ENCODE data around the gene SRL.
A peak's percentile ranks its signal among the peaks of the same experiment; 100 is the strongest.

The SRL gene

GRCh38 chr16:4241928-4242283, at the start of gene SRL:
Gene SRL, minus strand, starts transcription at chr16:4242080. Its CDS starts 13 bp downstream, at chr16:4242067.
- no peak for DNase-seq

GRCh38 chr16:4290236-4290830, 48.5 kb upstream of the SRL start:
- DNase-seq = no peak

- DNase-seq = no peak
Observed at GRCh38 chr16:4288148-4288921, 46.5 kb upstream of the SRL start.

GRCh38 chr16:4285167-4285566, 43.3 kb upstream of the SRL start:
- DNase-seq = no peak

GRCh38 chr16:4283939-4284338, 42.1 kb upstream of the SRL start:
- no peak for DNase-seq

- no peak for DNase-seq
Observed at GRCh38 chr16:4283441-4283840, 41.6 kb upstream of the SRL start.

- no peak for DNase-seq
Observed at GRCh38 chr16:4280625-4281024, 38.7 kb upstream of the SRL start.

GRCh38 chr16:4277987-4278513, 36.2 kb upstream of the SRL start:
- DNase-seq = no peak

- DNase-seq = no peak
Observed at GRCh38 chr16:4275861-4276260, 34.0 kb upstream of the SRL start.

GRCh38 chr16:4273858-4274311, 32.0 kb upstream of the SRL start:
- no peak for DNase-seq

- DNase-seq = peak; percentile 9
Observed at GRCh38 chr16:4272114-4272956, 30.5 kb upstream of the SRL start.

GRCh38 chr16:4271176-4272113, 29.6 kb upstream of the SRL start:
- peak; percentile 85 for DNase-seq

- no peak for DNase-seq
Observed at GRCh38 chr16:4270595-4270994, 28.7 kb upstream of the SRL start.

- no peak for DNase-seq
Observed at GRCh38 chr16:4270091-4270490, 28.2 kb upstream of the SRL start.

GRCh38 chr16:4266372-4266771, 24.5 kb upstream of the SRL start:
- DNase-seq = no peak

- DNase-seq = no peak
Observed at GRCh38 chr16:4265676-4266075, 23.8 kb upstream of the SRL start.

- DNase-seq = no peak
Observed at GRCh38 chr16:4264546-4264945, 22.7 kb upstream of the SRL start.

GRCh38 chr16:4263504-4264436, 21.9 kb upstream of the SRL start:
- no peak for DNase-seq

GRCh38 chr16:4262303-4262835, 20.5 kb upstream of the SRL start:
- no peak for DNase-seq

GRCh38 chr16:4261557-4262172, 19.8 kb upstream of the SRL start:
- DNase-seq = no peak
